WERI-Rb-1 (cell line): ENCODE measurements around the gene MTG1.
"Not testable (repeated sequence)": the region's sequence is repeated elsewhere in the genome, so short reads cannot be mapped to it uniquely, and the experiment has no call there.

Experiments used
- DNase-seq: peaks from one replicate; pipeline ENCODE4 v3.0.0-alpha.2; 2020
- H3K27ac ChIP-seq: fragments of 250-450 bp; sonication (Bioruptor Pico); 2 replicates; pipeline ENCODE4 v1.5.1; 2020; ENCODE audit warnings: mild to moderate bottlenecking, moderate library complexity
- H3K27me3 ChIP-seq: fragments of 250-450 bp; sonication (Bioruptor Pico); 2 replicates; pipeline ENCODE4 v1.5.1; 2021; ENCODE audit warnings: mild to moderate bottlenecking, low read depth, moderate library complexity; ENCODE audit not compliant: insufficient read depth, severe bottlenecking
- H3K36me3 ChIP-seq: fragments of 250-450 bp; sonication (Bioruptor Pico); 2 replicates; pipeline ENCODE4 v1.5.1; 2020; ENCODE audit warnings: mild to moderate bottlenecking, moderate library complexity
- H3K4me3 ChIP-seq: 2 replicates; pipeline ENCODE4 v1.5.1; 2011; ENCODE audit warnings: low read depth, mild to moderate bottlenecking, control low read depth, low read length
- H3K9me3 ChIP-seq: fragments of 250-450 bp; sonication (Bioruptor Pico); 2 replicates; pipeline ENCODE4 v1.5.1; 2021; ENCODE audit warnings: mild to moderate bottlenecking, moderate library complexity; ENCODE audit not compliant: severe bottlenecking
- TF ChIP-seq, protein P1 (sequence below): IDR thresholded peaks from 2 replicates; pipeline ENCODE4 v1.5.1; 2011; ENCODE audit warnings: low read depth, mild to moderate bottlenecking, control low read depth, inconsistent platforms, low read length

The MTG1 gene

DNA sequence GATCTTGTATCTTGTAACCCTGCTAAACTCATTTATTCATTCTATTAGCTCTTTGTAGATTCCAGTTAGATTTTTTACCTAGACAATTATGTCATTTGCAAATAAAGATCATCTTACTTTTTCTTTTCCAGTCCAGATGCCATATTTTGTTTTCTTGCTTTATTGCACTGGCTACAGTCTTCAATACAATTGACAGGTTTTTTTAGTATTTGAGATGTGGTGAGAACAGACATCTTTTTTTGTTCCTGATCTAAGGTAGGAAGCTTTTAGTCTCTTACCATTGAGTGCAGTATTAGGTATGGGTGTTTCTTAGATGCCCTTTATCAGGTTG lies 18.4 kb downstream of the MTG1 start:
- DNase-seq = no peak
- H3K36me3 ChIP-seq = peaks cover 65% of the 10 kb centered on the region

DNA sequence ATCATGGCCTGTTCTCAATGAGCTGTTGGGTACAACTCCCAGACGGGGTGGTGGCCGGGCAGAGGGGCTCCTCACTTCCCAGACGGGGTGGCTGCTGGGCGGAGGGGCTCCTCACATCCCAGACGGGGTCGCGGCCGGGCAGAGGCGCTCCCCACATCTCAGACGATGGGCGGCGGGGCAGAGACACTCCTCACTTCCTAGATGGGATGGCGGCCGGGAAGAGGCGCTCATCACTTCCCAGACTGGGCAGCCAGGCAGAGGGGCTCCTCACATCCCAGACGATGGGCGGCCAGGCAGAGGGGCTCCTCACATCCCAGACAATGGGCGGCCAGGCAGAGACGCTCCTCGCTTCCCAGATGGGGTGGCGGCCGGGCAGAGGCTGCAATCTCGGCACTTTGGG lies 20.4 kb downstream of the MTG1 start:
- Histone ChIP-seq H3K36me3 (peaks cover 52% of the 10 kb centered on the region), H3K9me3 (peaks cover 16% of the 10 kb centered on the region)
- not testable (repeated sequence) for H3K4me3 ChIP-seq, H3K27me3 ChIP-seq, H3K27ac ChIP-seq, DNase-seq

More for the DNA sequence above, 18.4 kb downstream of the MTG1 start:
- H3K9me3 ChIP-seq = peaks cover 16% of the 10 kb centered on the region
- no peak overlapping the region for H3K27ac ChIP-seq
- TF ChIP-seq, protein P1, sequence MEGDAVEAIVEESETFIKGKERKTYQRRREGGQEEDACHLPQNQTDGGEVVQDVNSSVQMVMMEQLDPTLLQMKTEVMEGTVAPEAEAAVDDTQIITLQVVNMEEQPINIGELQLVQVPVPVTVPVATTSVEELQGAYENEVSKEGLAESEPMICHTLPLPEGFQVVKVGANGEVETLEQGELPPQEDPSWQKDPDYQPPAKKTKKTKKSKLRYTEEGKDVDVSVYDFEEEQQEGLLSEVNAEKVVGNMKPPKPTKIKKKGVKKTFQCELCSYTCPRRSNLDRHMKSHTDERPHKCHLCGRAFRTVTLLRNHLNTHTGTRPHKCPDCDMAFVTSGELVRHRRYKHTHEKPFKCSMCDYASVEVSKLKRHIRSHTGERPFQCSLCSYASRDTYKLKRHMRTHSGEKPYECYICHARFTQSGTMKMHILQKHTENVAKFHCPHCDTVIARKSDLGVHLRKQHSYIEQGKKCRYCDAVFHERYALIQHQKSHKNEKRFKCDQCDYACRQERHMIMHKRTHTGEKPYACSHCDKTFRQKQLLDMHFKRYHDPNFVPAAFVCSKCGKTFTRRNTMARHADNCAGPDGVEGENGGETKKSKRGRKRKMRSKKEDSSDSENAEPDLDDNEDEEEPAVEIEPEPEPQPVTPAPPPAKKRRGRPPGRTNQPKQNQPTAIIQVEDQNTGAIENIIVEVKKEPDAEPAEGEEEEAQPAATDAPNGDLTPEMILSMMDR = no peak
- no peaks in the 10 kb centered on the region for H3K27me3 ChIP-seq
- no peak overlapping the region for H3K4me3 ChIP-seq

DNA sequence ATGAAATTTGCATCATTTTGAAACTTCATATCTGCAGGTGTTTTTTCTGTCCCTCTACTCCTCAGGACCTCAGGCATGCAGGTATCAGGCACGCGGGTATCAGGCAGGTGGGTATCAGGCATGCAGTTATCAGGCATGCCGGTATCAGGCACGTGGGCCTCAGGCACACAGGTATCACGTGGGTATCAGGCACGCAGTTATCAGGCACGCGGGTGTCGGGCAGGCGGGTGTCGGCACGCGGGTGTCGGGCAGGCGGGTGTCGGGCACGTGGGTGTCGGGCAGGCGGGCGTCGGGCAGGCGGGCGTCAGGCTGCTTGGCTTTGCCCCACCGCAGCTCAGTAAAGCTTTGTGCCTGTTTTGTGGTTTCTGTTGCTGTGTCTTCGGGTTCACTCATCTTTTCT lies 21.8 kb downstream of the MTG1 start:
- H3K4me3 ChIP-seq = no peak overlapping the region
- peaks cover 38% of the 10 kb centered on the region for H3K36me3 ChIP-seq
- no peak for DNase-seq
- no peak overlapping the region for H3K27ac ChIP-seq
- no peaks in the 10 kb centered on the region for H3K27me3 ChIP-seq
- TF ChIP-seq, protein P1 = no peak
- H3K9me3 ChIP-seq = peaks cover 16% of the 10 kb centered on the region

DNA sequence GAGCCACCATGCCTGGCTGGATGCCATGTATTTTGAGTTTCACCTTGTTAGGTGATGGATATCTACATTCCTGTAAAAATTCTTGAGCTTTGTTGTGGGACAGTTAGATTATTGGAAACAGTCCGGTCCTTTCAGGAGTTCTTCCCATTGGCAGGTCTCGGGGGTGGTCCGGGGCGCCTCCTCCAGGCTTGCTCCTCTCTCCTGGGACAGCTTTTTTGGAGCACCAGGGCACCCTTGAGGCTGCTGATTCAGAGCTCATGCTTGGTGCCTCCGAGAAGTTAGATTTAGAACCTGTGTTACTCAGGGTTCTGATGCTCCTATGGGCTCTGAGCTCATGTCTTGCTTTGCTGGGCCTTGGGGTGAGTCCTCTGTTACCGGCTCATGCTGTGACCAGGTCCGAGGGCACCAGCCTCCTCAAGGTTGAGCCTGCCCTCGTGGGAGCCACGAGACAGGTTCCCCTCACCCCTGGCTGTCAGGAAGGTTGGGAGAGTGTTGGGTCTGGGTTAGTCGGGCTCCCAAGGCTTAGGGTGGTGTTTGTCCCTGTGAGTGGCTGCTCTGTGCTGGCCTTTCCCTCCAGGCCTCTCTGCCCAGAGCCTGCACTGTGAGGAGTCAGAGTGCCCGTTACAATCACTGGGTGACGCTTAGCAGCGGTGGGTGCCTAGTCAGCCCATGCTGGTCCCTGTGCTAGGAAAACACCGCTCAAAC lies 24.5 kb downstream of the MTG1 start:
- TF ChIP-seq, protein P1 = no peak
- Histone ChIP-seq H3K36me3 (peaks cover 17% of the 10 kb centered on the region), H3K9me3 (peaks cover 7% of the 10 kb centered on the region), H3K27me3 (no peaks in the 10 kb centered on the region), H3K4me3 (no peak overlapping the region), H3K27ac (no peak overlapping the region)
- DNase-seq = no peak

DNA sequence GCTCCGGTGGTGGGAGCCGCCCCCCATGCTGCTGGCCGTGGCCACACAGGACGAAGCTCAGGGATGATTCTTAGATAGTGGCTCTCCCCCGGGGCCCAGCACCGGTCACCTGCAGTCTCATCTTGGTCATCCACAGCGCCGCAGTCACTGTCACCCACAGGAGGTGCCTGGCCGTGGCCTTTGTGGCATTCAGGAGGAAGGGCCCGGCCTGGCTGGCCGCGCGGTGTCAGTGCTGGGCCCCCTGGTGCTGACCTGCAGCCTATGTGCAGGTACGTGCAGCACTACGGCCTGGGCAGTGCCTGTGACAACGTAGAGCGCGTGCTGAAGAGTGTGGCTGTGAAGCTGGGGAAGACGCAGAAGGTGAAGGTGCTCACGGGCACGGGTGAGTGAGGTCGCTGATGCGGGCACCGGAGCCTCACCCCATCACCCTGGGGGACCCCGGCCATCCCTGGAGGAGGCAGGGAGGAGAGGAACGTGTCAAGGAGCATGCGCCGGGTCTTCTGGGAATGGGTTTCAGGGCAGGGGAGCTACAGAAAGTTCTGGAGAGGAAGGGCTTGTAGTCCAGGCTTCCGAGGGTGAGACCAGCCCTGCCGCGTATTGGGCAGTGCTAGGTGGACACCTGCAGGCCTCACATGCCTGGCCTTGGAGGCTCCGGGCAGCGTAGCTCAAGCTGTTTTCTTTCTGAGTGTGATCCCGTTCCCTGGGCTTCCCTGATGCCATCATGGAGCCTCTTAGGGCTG lies 25.4 kb downstream of the MTG1 start:
- H3K36me3 ChIP-seq = peaks cover 17% of the 10 kb centered on the region
- peaks cover 7% of the 10 kb centered on the region for H3K9me3 ChIP-seq
- TF ChIP-seq, protein P1 = no peak
- H3K4me3 ChIP-seq = no peak overlapping the region
- H3K27ac ChIP-seq = no peak overlapping the region
- no peaks in the 10 kb centered on the region for H3K27me3 ChIP-seq
- no peak for DNase-seq

DNA sequence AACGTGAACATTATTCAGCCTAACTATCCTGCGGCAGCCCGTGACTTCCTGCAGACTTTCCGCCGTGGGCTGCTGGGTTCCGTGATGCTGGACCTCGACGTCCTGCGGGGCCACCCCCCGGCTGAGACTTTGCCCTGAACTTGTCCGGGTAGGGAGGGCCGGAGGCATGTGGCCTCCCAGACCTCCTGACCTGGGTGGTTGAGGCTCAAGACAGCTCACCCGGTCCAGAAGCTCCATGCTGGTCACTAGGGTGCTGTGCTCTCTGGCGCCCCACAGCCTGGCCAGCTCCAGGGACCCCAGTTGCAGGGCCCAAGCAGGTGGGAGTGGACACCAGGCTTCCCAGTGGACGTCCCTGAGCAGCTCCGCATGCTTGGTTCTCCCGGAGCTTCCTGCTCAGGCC lies 26.1 kb downstream of the MTG1 start:
- DNase-seq = no peak
- Histone ChIP-seq H3K27ac (no peak overlapping the region), H3K4me3 (no peak overlapping the region), H3K9me3 (peaks cover 4% of the 10 kb centered on the region), H3K27me3 (no peaks in the 10 kb centered on the region), H3K36me3 (peaks cover 15% of the 10 kb centered on the region)
- TF ChIP-seq, protein P1 = no peak
